SK-N-SH (cell line): Measurements from ENCODE around the gene RHCE.

Source experiments
- CTCF ChIP-seq: fragments of 200-600 bp; sonication (generic); IDR thresholded peaks from 2 replicates; pipeline ENCODE4 v1.6.1; 2017; ENCODE audit warnings: antibody characterized with exemption, mild to moderate bottlenecking, moderate library complexity
- GABPA ChIP-seq: IDR thresholded peaks from 2 replicates; pipeline ENCODE4 v1.4.0; 2012; ENCODE audit warnings: low read depth, mild to moderate bottlenecking
- MAX ChIP-seq: IDR thresholded peaks from 2 replicates; pipeline ENCODE4 v1.4.0; 2012; ENCODE audit warnings: low read depth
- RFX5 ChIP-seq: IDR thresholded peaks from 2 replicates; pipeline ENCODE4 v1.6.1; 2012; ENCODE audit warnings: mild to moderate bottlenecking, improper control_type of control experiment, low read length
- SMC3 ChIP-seq: IDR thresholded peaks from 2 replicates; pipeline ENCODE4 v1.6.1; 2012; ENCODE audit warnings: low read depth, low read length, improper control_type of control experiment
- TCF12 ChIP-seq: IDR thresholded peaks from 2 replicates; pipeline ENCODE4 v1.4.0; 2012

- TF ChIP-seq SMC3 (no peak), RFX5 (no peak), CTCF (no peak), TCF12 (no peak), MAX (no peak), GABPA (no peak)
Observed at GRCh38 chr1:25425098-25426085, 4.8 kb upstream of the RHCE start.
